ENCODE results near the gene MITF. TPM values are rescaled to one million over a fixed set of nuclear protein-coding genes. Genes with fewer than 3 reads are reported as not detected.

Gene MITF
- total and polyA plus RNA-seq, 8 donors: 1.8 to 9.7 (median 5.5) TPM

- DNase-seq (no peak), FAIRE-seq (no peak), ATAC-seq (peak; percentile 28 to 62 (median 46))
- WGBS, 2 donors: 20 to 21% methylated on average over 3 of the region's 3 CpGs
- no peaks in the 10 kb centered on the region for H3K4me1 ChIP-seq
- TF ChIP-seq, protein P1, sequence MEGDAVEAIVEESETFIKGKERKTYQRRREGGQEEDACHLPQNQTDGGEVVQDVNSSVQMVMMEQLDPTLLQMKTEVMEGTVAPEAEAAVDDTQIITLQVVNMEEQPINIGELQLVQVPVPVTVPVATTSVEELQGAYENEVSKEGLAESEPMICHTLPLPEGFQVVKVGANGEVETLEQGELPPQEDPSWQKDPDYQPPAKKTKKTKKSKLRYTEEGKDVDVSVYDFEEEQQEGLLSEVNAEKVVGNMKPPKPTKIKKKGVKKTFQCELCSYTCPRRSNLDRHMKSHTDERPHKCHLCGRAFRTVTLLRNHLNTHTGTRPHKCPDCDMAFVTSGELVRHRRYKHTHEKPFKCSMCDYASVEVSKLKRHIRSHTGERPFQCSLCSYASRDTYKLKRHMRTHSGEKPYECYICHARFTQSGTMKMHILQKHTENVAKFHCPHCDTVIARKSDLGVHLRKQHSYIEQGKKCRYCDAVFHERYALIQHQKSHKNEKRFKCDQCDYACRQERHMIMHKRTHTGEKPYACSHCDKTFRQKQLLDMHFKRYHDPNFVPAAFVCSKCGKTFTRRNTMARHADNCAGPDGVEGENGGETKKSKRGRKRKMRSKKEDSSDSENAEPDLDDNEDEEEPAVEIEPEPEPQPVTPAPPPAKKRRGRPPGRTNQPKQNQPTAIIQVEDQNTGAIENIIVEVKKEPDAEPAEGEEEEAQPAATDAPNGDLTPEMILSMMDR (IDR thresholded peaks at IDR 0.05): no peak
- intact Hi-C loops (cut with DNase I): no loop called here
- H3K4me3 ChIP-seq: peak overlapping the region in 1 of 4 donors; percentile 2
- no peaks in the 10 kb centered on the region for H3K9me3 ChIP-seq
- H3K36me3 ChIP-seq: no peaks in the 10 kb centered on the region
- H3K27ac ChIP-seq: peak overlapping the region in 3 of 4 donors; percentile 3 to 57 (median 37)
- no peaks in the 10 kb centered on the region for H3K27me3 ChIP-seq
Measured at GRCh38 chr3:69998759-69999139, 259.5 kb downstream of the MITF start.

DNA sequence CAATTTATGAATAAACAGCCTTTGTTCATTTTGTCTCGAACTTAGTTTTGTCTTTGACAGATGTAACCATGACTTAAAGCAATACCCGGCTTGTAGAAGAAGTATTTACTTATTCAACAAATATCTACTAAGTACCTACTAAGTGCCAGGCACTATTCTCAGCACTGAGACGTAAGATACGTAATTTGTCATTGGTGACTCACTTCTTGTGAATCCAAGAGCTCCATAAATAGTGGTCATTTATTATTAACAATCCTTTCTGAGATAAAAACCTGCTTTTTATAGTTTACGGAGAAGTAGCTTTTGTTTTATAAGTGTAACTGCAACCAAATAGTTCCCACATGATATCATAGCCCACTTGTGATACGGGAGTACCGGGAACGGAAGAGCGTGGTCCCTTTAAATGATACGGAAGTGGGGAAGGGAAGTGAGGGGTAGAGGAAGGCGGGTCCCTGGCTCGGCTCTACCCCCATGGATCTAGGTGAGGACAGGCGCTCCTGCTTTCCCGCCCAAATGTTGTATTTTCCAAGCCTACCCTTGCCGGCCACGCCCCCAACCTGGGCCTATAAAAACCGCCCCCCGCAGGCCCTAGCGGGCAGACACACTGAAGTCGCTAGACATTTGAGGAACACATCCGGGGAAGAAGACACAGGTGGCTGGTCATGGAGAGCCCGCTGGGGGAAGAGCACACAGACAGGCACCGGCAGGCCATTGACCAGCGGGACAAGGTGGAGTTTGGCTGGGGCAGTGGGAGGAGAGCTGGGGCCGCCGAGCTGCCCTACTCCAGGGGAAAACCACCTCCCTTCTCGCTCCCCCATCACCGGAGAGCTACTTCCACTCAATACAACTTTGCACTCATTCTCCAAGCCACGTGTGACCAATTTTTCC, 260.1 kb downstream of the MITF start, which contains the start of gene SAMMSON:
Gene SAMMSON, plus strand, starts transcription at position 594 of the 888 bp plus-strand sequence.
- DNase-seq (peak in 1 of 6 donors; percentile 3), FAIRE-seq (peak; percentile 13), ATAC-seq (peak; percentile 28 to 63 (median 56))
- Histone ChIP-seq H3K27me3 (no peaks in the 10 kb centered on the region), H3K4me3 (peak within 1 kb of the TSS in 1 of 4 donors; percentile 2), H3K9me3 (no peaks in the 10 kb centered on the region), H3K36me3 (no peaks in the 10 kb centered on the region), H3K27ac (peak within 1 kb of the TSS; percentile 3 to 57 (median 25)), H3K4me1 (no peaks in the 10 kb centered on the region)
- WGBS, 2 donors: 78 to 83% methylated on average over 29 of the region's 29 CpGs
- intact Hi-C loops (cut with DNase I): no loop called here
- TF ChIP-seq, protein P1 (IDR thresholded peaks at IDR 0.05): no peak

GRCh38 chr3:70000028-70000410, 260.8 kb downstream of the MITF start:
- intact Hi-C loops (cut with DNase I): no loop called here
- TF ChIP-seq, protein P1 (IDR thresholded peaks at IDR 0.05): no peak
- Histone ChIP-seq H3K4me3 (no peak overlapping the region), H3K27ac (peak overlapping the region in 1 of 4 donors; percentile 57), H3K27me3 (no peaks in the 10 kb centered on the region), H3K9me3 (no peaks in the 10 kb centered on the region), H3K4me1 (no peaks in the 10 kb centered on the region), H3K36me3 (no peaks in the 10 kb centered on the region)
- DNase-seq (no peak), ATAC-seq (no peak), FAIRE-seq (no peak)
- 81 to 85% methylated on average over 15 of the region's 15 CpGs for WGBS, 2 donors

DNA sequence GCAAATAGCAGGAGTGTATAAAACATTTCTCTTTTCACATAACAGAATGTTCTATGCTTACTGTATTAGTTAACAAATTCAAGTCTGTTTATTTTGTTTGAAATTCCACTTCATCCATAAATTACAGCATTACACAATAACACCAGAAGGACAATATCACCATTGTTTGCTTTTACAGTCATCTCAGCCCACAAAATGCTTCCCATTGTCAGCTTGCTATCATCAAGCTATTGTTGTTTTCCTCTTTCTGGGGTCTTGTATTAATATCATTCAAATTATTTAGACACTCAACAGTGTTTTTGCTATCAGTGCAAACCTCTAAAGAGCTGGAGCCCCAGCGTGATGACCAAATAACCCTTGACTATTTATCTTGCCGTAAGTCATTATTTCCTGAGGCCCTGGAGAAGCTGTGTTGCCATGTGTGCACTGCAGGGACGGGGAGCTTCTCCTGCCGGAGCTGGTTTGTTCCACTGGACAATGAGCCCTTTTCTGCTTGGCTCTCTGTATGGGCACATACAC, 261.4 kb downstream of the MITF start:
- H3K36me3 ChIP-seq: no peaks in the 10 kb centered on the region
- H3K27me3 ChIP-seq: no peaks in the 10 kb centered on the region
- no peaks in the 10 kb centered on the region for H3K4me1 ChIP-seq
- no peak for DNase-seq
- no peak overlapping the region for H3K4me3 ChIP-seq
- H3K9me3 ChIP-seq: no peaks in the 10 kb centered on the region
- TF ChIP-seq, protein P1 (IDR thresholded peaks at IDR 0.05): no peak
- WGBS, 2 donors: 41 to 49% methylated on average over 4 of the region's 4 CpGs
- no peak overlapping the region for H3K27ac ChIP-seq
- intact Hi-C loops (cut with DNase I): no loop called here
- peak in 3 of 4 donors; percentile 18 to 55 (median 50) for ATAC-seq
- no peak for FAIRE-seq

DNA sequence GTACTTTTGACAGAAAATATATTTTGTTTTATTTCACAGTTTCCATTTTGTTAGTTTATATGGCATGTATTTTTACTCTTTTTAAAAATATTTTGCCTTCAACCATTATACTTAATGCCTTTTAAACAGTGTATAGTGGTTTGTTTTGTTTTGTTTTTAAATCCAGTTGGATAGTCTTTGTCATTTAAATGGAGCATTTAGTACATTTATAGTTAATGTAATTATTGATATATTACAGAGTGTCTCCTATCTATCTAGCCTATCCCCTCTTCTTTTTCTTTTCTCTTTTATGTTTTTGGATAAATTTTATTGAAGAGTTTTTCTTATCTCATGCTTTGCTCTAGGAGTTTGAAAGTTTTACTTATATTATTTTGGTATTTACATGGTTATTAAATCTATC, 263.9 kb downstream of the MITF start:
- FAIRE-seq: no peak
- TF ChIP-seq, protein P1 (IDR thresholded peaks at IDR 0.05): no peak
- no peaks in the 10 kb centered on the region for H3K36me3 ChIP-seq
- H3K9me3 ChIP-seq: no peaks in the 10 kb centered on the region
- no peak overlapping the region for H3K4me3 ChIP-seq
- intact Hi-C loops (cut with DNase I): no loop called here
- H3K4me1 ChIP-seq: no peaks in the 10 kb centered on the region
- H3K27me3 ChIP-seq: no peaks in the 10 kb centered on the region
- DNase-seq: no peak
- H3K27ac ChIP-seq: no peak overlapping the region
- ATAC-seq: no peak
